ENCODE results near the gene RAB4A.

The RAB4A gene

DNA sequence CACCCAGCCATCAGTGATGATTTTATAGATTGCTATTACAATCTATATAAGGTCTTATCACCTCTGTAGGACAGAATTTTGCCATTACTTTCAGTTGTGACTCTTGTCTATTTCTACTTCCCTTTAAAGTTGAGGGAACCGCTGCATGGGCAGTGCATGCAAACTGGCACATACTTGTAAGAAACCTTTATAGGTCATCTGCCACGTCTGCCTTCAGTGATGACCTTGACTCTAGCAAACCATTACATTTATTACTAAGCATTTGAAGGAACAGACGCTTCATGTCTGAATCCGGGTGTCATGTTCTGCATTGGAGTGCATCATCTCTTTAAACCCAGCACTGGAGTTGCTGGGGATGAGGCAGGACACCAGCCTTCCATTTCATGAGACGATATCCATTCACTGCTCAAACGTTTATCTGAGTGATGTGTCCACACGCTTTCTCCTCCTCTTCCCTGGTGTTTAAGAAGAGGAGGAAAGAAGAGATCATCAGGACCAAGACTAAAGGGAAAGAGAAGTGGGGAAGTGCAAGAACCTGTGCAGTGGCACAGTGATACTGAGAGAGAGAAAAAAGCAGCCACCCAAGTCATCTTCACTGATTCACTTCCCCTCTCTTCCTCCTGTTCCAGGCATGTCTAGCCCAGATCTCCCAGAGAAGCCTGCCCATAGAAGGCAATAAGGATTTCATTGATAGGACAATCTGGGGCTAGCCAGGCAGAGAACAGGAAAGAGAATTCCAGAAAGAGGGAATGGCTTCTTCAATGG is 57.9 kb downstream of the RAB4A start:
- DNase-seq (ENCODE audit: low read depth in 1 of 2, low spot score in 1 of 2): no peak
- Histone ChIP-seq H3K4me3 (replicated peaks; ENCODE audit: insufficient read depth, low read length) (no peak overlapping the region), H3K27me3 (ENCODE audit: insufficient read depth, poor library complexity, severe bottlenecking) (no peaks in the 10 kb centered on the region), H3K27ac (replicated peaks) (no peak overlapping the region)
- TF ChIP-seq GABPA (IDR thresholded peaks at IDR 0.05; ENCODE audit: low read depth) (no peak), SPI1 (IDR thresholded peaks at IDR 0.05; ENCODE audit: borderline replicate concordance, low read depth) (peak; percentile 10; the same call in 1 of the 2 replicates), REST (IDR thresholded peaks at IDR 0.05; ENCODE audit: insufficient replicate concordance, low read depth) (no peak), POLR2AphosphoS5 (IDR thresholded peaks at IDR 0.05; ENCODE audit: low read depth) (no peak)
- TF ChIP-seq, protein P1, sequence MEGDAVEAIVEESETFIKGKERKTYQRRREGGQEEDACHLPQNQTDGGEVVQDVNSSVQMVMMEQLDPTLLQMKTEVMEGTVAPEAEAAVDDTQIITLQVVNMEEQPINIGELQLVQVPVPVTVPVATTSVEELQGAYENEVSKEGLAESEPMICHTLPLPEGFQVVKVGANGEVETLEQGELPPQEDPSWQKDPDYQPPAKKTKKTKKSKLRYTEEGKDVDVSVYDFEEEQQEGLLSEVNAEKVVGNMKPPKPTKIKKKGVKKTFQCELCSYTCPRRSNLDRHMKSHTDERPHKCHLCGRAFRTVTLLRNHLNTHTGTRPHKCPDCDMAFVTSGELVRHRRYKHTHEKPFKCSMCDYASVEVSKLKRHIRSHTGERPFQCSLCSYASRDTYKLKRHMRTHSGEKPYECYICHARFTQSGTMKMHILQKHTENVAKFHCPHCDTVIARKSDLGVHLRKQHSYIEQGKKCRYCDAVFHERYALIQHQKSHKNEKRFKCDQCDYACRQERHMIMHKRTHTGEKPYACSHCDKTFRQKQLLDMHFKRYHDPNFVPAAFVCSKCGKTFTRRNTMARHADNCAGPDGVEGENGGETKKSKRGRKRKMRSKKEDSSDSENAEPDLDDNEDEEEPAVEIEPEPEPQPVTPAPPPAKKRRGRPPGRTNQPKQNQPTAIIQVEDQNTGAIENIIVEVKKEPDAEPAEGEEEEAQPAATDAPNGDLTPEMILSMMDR (IDR thresholded peaks at IDR 0.05; ENCODE audit: insufficient read depth, low read length): no peak

DNA sequence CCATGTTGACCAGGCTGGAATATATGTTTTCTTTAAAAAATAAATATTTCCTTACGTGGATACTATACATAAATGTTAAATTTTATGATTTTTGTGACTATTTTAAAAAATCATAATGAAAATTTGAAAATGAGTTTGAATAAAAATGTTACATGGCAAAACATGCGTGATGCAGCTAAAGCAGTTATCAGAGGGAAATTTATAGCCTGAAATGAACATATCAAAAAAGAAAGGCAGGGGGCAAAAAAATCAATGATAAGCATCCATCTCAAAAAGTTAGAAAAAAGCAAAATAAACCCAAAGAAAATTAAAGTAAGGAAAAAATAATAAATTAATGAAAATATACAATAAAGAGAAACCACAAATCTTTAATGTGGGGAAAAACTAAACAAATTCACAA is 63.4 kb downstream of the RAB4A start:
- Histone ChIP-seq H3K4me3 (replicated peaks; ENCODE audit: insufficient read depth, low read length) (no peak overlapping the region), H3K27ac (replicated peaks) (no peak overlapping the region), H3K27me3 (ENCODE audit: insufficient read depth, poor library complexity, severe bottlenecking) (no peaks in the 10 kb centered on the region)
- no peak for DNase-seq (ENCODE audit: low read depth in 1 of 2, low spot score in 1 of 2)
- TF ChIP-seq, protein P1 (IDR thresholded peaks at IDR 0.05; ENCODE audit: insufficient read depth, low read length): no peak
- no peak for TF ChIP-seq GABPA (IDR thresholded peaks at IDR 0.05; ENCODE audit: low read depth)
- TF ChIP-seq POLR2AphosphoS5 (IDR thresholded peaks at IDR 0.05; ENCODE audit: low read depth): no peak
- TF ChIP-seq SPI1 (IDR thresholded peaks at IDR 0.05; ENCODE audit: borderline replicate concordance, low read depth): no peak
- no peak for TF ChIP-seq REST (IDR thresholded peaks at IDR 0.05; ENCODE audit: insufficient replicate concordance, low read depth)

DNA sequence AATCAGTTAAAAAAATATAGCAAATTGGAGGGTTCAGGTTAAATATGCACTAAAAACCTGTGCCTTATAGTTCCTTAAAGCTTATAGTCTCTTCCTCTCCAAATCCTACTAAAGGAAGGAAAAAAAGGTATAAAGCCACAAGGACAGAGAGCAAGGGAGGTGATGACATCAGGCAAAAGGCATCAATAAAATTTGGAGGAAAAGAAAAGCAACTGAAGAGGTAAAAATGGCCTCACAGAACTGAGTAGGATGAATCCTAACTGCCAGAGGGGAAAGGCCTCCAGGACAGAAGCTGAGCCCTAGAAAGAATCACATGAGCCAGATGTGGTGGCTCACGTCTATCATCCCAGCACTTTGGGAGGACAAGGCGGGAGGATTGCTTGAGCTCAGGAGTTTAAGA is 63.8 kb downstream of the RAB4A start:
- H3K27ac ChIP-seq (replicated peaks): no peak overlapping the region
- TF ChIP-seq, protein P1 (IDR thresholded peaks at IDR 0.05; ENCODE audit: insufficient read depth, low read length): no peak
- no peaks in the 10 kb centered on the region for H3K27me3 ChIP-seq (ENCODE audit: insufficient read depth, poor library complexity, severe bottlenecking)
- DNase-seq (ENCODE audit: low read depth in 1 of 2, low spot score in 1 of 2): no peak
- H3K4me3 ChIP-seq (replicated peaks; ENCODE audit: insufficient read depth, low read length): no peak overlapping the region

- no peak overlapping the region for H3K4me3 ChIP-seq (replicated peaks; ENCODE audit: insufficient read depth, low read length)
- TF ChIP-seq POLR2AphosphoS5 (IDR thresholded peaks at IDR 0.05; ENCODE audit: low read depth) (no peak), SPI1 (IDR thresholded peaks at IDR 0.05; ENCODE audit: borderline replicate concordance, low read depth) (no peak), GABPA (IDR thresholded peaks at IDR 0.05; ENCODE audit: low read depth) (no peak), REST (IDR thresholded peaks at IDR 0.05; ENCODE audit: insufficient replicate concordance, low read depth) (no peak)
- TF ChIP-seq, protein P1 (IDR thresholded peaks at IDR 0.05; ENCODE audit: insufficient read depth, low read length): no peak
- H3K27ac ChIP-seq (replicated peaks): no peak overlapping the region
- no peaks in the 10 kb centered on the region for H3K27me3 ChIP-seq (ENCODE audit: insufficient read depth, poor library complexity, severe bottlenecking)
- DNase-seq (ENCODE audit: low read depth in 1 of 2, low spot score in 1 of 2): no peak
Measured at GRCh38 chr1:229336345-229336744, 65.4 kb downstream of the RAB4A start.
